Naive thymus-derived CD8-positive, alpha-beta T cell (primary cell): Measurements from ENCODE around the gene UBASH3A. TPM values are rescaled to one million over a fixed set of nuclear protein-coding genes. Genes with fewer than 3 reads are reported as not detected.

ENCODE experiments used
- ATAC-seq, 2 donors: fragments of 150-1000 bp; cut with Tn5 transposase in 1 of 2; sonication (Bioruptor Pico), chemical (Tn5 transposase) in 1 of 2; 1 replicate in 1 of 2; 2 replicates in 1 of 2; pipeline ENCODE4 v1.10.0; 2021; ENCODE audit warnings: mild to moderate bottlenecking in 2 of 2, moderate library complexity in 2 of 2
- POLR2A ChIA-PET: fragments of 350-600 bp; sonication (Branson Sonifier 250); formaldehyde crosslinking; loops from one replicate; lab custom pipeline; 2021; ENCODE audit warnings: antibody characterized with exemption; lab: Charles Lee
- DNase-seq, 10 donors: peaks; one replicate each; pipeline versions ENCODE4 v3.0.0 to v3.0.0-alpha.2; 2020 to 2022
- H3K27ac Mint-ChIP-seq, 10 donors: one replicate each; pipeline ENCODE4 v1.8.0; 2020 to 2022; ENCODE audit warnings: mild to moderate bottlenecking in 10 of 10, mixed read lengths in 10 of 10, moderate library complexity in 4 of 10, inconsistent platforms in 1 of 10
- H3K27me3 Mint-ChIP-seq, 5 donors: one replicate each; pipeline ENCODE4 v1.8.0; 2021 to 2022; ENCODE audit warnings: mixed read lengths in 5 of 5
- H3K36me3 Mint-ChIP-seq, 3 donors: one replicate each; pipeline ENCODE4 v1.8.0; 2020 to 2022; ENCODE audit warnings: mixed read lengths in 3 of 3, mild to moderate bottlenecking in 2 of 3, inconsistent platforms in 1 of 3
- H3K4me1 Mint-ChIP-seq, 4 donors: one replicate each; pipeline ENCODE4 v1.8.0; 2021 to 2022; ENCODE audit warnings: mixed read lengths in 4 of 4
- H3K4me3 Mint-ChIP-seq, 10 donors: one replicate each; pipeline ENCODE4 v1.8.0; 2020 to 2022; ENCODE audit warnings: mild to moderate bottlenecking in 10 of 10, mixed read lengths in 10 of 10, moderate library complexity in 6 of 10, inconsistent platforms in 1 of 10
- H3K9me3 Mint-ChIP-seq, 9 donors: one replicate each; pipeline ENCODE4 v1.8.0; 2020 to 2022; ENCODE audit warnings: mixed read lengths in 9 of 9, mild to moderate bottlenecking in 3 of 9, inconsistent platforms in 1 of 9, moderate library complexity in 1 of 9
- polyA plus RNA-seq, 3 donors: library from polyadenylated mRNA; unstranded; fragments of 300-500 nt; fragmentation: Illumina TruSeq; gene quantifications; one replicate each; pipeline ENCODE4 v1.2.3, GENCODE V29; 2021
- total RNA-seq, 8 experiments: library from RNA in 2 of 8; stranded (reverse) in 2 of 8; gene quantifications; one replicate each; pipeline ENCODE4 v1.2.3 and lab custom pipeline; 2021 to 2026

The UBASH3A gene
- total and polyA plus RNA-seq, 5 experiments from 2014 or later, result 32.8 to 99.6 (median 75.3) TPM

DNA sequence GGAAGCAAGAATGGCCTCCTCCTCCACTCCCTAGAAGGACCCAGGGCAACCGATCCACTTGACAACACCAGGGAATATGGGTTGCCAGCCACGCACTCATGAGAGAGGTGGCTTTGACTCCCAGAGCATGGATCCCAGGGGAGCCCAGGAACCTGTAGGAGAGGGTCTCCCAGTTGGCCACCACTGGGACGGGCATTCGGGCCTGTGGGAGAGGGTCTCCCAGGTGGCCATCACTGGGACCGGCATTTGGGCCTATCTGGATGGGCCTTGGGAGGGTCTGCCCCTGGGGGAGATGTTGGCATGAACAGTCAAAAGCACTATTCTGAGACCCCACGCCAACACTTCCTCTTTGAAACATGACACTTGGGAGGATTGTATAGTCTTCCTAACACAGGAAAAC, 37.9 kb upstream of the UBASH3A start:
- no peaks in the 10 kb centered on the region for H3K9me3 Mint-ChIP-seq
- H3K27ac Mint-ChIP-seq, result peak overlapping the region in 1 of 10 donors; percentile 37
- peaks cover 7 to 28% (median 19%) of the 10 kb centered on the region in 4 donors for H3K4me1 Mint-ChIP-seq
- POLR2A ChIA-PET, result no interaction called here
- DNase-seq, result no peak
- H3K4me3 Mint-ChIP-seq, result no peak overlapping the region
- H3K36me3 Mint-ChIP-seq, result no peaks in the 10 kb centered on the region
- H3K27me3 Mint-ChIP-seq, result peaks cover 0 to 1% (median 0%) of the 10 kb centered on the region in 5 donors
- ATAC-seq, result no peak

DNA sequence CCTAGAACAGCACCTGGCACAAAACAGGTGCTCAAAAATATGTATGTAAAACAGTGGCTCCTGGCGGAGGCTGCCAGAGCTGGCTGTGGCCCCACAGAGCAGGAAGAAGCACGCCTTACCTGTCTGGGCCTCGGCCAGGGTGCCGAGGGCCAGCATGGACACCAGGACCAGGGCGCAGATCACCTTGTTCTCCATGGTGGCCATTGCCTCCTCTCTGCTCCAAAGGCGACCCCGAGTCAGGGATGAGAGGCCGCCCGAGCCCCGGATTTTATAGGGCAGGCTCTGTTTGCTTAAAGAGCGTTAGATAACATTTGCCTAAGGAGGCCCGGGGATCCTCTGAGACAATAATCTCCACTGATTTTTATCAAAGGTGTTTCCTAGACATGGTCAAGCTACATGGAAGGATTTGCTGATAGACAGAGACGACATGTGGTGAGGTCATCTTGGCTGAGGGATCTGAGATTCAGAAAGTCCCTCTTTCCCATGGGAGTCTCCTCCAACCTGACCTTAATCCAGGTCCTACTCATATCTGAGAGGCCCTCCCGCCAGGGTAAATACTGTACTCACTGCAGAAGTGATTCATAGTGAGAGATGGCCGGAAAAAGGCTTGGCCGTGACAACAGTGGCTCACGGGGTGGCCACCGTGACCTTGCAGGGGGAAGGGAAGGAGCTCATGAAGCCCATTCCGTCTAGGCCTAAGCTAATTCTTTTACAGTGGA, 37.3 kb upstream of the UBASH3A start, which contains the start of gene TFF1:
Gene TFF1 (minus strand): TSS at position 244 of the 719 bp plus-strand sequence. CDS start 40 bp downstream, at position 204.
- Mint-ChIP-seq H3K27me3 (peaks cover 0 to 1% (median 0%) of the 10 kb centered on the region in 5 donors), H3K27ac (peak within 1 kb of the TSS in 1 of 10 donors; percentile 38), H3K4me1 (peaks cover 7 to 35% (median 19%) of the 10 kb centered on the region in 4 donors), H3K9me3 (no peaks in the 10 kb centered on the region), H3K36me3 (no peaks in the 10 kb centered on the region), H3K4me3 (no peak within 1 kb of the TSS)
- POLR2A ChIA-PET, result no interaction called here
- no peak for DNase-seq
- no peak for ATAC-seq

DNA sequence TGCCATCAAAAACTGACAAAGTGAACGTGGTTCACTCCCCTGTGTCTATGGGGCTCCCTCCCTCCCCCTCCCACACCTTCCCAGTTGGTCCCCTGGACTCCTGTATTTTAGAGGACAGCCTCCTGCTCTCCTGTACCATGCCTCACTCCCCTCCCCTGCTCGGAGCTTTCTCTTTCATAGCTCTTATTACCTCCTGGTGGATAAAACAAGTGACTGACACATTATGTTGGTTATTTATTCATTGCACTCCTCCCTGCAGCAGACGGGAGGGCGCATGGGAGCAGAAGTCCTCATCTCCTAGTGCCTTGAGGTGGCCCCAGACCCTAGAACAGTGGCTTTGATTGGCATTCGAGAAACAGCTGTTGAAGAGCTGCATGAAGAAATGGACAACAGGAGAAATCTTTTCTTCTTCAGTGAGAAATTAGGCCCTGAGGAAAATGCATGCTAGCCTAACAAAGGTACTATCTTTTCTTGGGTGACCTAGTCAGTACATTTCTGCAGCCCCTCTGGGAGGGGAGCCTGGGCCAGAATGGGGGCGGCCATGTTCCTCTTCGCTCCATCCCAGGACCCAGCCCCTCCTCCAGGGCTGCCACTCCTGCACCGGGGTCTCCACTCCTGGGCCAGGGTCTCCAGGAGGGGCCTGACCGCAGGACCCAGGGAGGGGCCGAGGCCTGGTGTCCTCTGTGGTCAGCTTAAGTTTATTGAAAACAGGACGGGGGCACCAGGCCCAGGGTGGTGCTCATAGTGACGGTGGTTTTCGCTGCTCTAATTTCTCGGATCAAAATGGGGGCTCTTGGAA, 36.1 kb upstream of the UBASH3A start:
- no peaks in the 10 kb centered on the region for H3K27me3 Mint-ChIP-seq
- H3K36me3 Mint-ChIP-seq, result no peaks in the 10 kb centered on the region
- ATAC-seq (no peak), DNase-seq (peak in 1 of 10 donors; percentile 52)
- H3K4me1 Mint-ChIP-seq, result peaks cover 7 to 31% (median 14%) of the 10 kb centered on the region in 4 donors
- H3K27ac Mint-ChIP-seq, result peak overlapping the region in 1 of 10 donors; percentile 38
- POLR2A ChIA-PET, result interaction anchor here (0.6 to 1.0 kb wide), 2 partner anchors 37 to 76 kb away, joined by 3 read pairs; no protein-coding TSS in a partner anchor
- H3K9me3 Mint-ChIP-seq, result no peaks in the 10 kb centered on the region
- no peak overlapping the region for H3K4me3 Mint-ChIP-seq

DNA sequence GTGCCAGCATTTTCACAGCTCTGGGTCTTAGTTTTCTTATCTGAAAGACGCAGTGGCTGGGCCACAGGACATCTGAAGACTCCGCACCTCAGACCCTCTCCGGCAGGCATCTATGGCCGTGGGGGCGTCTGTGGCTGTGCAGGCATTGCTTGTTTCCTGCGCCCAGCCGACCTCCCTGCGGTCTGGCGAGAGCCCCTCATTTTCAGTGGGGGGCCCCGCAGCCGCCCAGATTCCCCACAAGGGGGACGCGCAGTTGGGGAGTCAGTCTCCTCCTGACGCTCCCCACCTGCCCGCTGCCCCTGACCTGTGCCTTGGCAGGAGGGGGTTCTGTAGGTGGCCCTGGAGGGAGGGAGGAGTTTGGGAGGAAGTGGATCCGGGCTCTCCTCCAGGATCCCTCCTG, 33.9 kb upstream of the UBASH3A start:
- ATAC-seq (no peak), DNase-seq (no peak)
- Mint-ChIP-seq H3K27ac (no peak overlapping the region), H3K4me3 (no peak overlapping the region), H3K9me3 (no peaks in the 10 kb centered on the region), H3K4me1 (peaks cover 2 to 29% (median 11%) of the 10 kb centered on the region in 4 donors), H3K27me3 (peaks cover 0 to 2% (median 0%) of the 10 kb centered on the region in 5 donors), H3K36me3 (no peaks in the 10 kb centered on the region)
- POLR2A ChIA-PET, result no interaction called here

DNA sequence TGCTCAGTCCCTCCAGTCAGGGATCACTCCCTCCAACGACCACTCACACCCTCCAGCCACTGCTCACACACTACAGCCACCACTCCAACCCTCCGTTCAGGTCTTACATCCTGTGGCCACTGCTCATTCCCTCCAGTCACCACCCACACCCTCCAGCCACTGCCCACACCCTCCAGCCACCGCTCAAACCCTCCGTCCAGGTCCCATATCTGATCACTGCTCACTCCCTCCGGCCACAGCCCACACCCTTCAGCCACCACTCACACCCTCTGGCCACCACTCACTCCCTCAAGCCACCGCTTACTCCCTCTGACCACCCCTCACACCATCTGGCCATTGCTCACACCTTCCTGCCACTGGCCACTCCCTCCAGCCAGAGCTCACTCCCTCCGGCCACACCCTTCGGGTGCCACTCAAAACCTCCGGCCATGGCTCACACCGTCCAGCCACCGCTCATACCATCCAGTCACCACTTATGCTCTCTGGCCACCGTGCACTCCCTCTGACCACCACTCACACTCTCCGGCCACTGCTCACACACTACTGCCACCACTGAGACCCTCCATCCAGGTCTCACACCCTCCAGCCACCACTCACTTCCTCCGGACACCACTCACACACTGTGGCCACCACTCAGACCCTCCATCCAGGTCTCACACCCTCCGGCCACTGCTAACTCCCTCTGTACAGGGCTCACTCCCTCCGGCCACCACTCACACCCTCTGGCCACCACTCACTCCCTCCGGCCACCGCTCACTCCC, 32.6 kb upstream of the UBASH3A start:
- ATAC-seq (no peak), DNase-seq (no peak)
- H3K36me3 Mint-ChIP-seq, result no peaks in the 10 kb centered on the region
- peak overlapping the region in 4 of 10 donors; percentile 26 to 88 (median 52) for H3K27ac Mint-ChIP-seq
- peaks cover 3 to 35% (median 11%) of the 10 kb centered on the region in 4 donors for H3K4me1 Mint-ChIP-seq
- peaks cover 0 to 4% (median 2%) of the 10 kb centered on the region in 5 donors for H3K27me3 Mint-ChIP-seq
- POLR2A ChIA-PET, result no interaction called here
- no peak overlapping the region for H3K4me3 Mint-ChIP-seq
- H3K9me3 Mint-ChIP-seq, result no peaks in the 10 kb centered on the region

DNA sequence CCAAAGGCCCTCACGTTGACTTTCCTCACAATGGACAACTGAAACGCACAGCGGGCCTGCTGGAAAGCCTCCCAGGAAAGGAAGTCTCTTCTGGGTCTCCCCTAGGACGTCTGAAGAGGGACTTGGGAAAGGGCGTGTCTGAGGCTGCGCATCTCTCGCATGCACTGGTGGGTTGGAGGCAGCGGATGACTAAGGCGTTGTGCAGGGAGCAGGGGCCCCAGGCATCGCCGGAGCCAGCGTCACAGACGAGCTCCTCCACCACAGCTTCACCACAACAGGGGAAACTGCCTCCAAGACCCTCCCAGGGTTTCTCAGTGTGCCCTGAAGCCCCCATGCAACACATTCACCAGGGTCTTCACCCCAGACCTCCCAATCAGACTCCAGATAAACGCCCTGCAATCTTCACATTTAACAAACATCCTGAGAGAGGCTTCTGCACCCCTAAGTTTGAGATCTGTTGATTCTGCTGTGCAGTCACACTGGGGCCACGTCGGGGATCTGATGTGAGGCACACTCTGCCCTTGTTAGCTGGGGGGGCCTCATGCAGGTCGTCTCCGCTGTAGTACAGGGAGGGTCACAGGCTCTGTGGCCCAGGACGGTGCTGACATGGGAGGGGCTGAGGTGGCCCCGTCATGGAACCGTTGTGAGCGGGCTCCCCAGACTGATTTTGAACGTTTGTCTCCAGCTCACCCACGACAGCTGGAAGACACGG, 30.4 kb upstream of the UBASH3A start:
- POLR2A ChIA-PET, result interaction anchor here (1.1 to 1.4 kb wide), 2 partner anchors 12 to 36 kb away, joined by 3 to 4 read pairs; no protein-coding TSS in a partner anchor
- Mint-ChIP-seq H3K4me1 (peaks cover 7 to 35% (median 11%) of the 10 kb centered on the region in 4 donors), H3K4me3 (peak overlapping the region in 1 of 10 donors; percentile 10), H3K36me3 (peaks cover 0 to 3% (median 0%) of the 10 kb centered on the region in 3 donors), H3K27me3 (peaks cover 0 to 4% (median 2%) of the 10 kb centered on the region in 5 donors), H3K27ac (peak overlapping the region in 6 of 10 donors; percentile 16 to 55 (median 24)), H3K9me3 (no peaks in the 10 kb centered on the region)
- DNase-seq, result no peak
- peak in 1 of 2 donors; percentile 39 for ATAC-seq

DNA sequence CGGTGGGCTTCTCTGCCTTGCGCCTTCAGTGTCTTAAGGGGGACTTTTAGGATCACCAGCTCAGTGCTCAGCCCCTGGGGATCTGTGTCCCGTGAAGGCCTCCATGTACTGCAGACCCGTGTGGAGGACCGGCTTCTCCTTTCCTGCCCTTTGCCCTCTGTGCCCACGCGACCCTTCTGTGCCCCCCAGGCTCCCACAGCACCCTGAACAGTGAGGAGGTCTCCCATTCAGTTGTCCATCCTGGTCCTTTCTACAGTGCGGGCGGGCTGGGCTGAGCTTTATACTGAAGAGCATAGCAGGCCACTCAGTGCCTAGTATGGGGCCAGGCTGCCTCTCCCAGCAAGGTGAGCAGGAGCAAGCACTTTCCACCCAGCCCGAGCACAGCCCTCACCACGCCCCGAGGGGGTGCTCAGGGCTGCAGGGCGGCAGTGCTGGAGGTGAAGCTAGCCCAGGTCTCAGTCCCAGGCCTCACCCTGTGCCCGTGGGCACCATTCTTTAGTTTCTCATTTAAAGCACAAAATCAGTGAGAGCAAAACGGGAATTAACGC, 29.7 kb upstream of the UBASH3A start:
- H3K4me1 Mint-ChIP-seq, result peaks cover 7 to 35% (median 11%) of the 10 kb centered on the region in 4 donors
- no peak for DNase-seq
- no peaks in the 10 kb centered on the region for H3K9me3 Mint-ChIP-seq
- POLR2A ChIA-PET, result interaction anchor here (1.1 kb wide), 1 partner anchor 13 kb away, joined by 4 read pairs; no protein-coding TSS in a partner anchor
- H3K27me3 Mint-ChIP-seq, result peaks cover 0 to 4% (median 2%) of the 10 kb centered on the region in 5 donors
- ATAC-seq, result no peak
- H3K36me3 Mint-ChIP-seq, result peaks cover 0 to 3% (median 0%) of the 10 kb centered on the region in 3 donors
- peak overlapping the region in 1 of 10 donors; percentile 51 for H3K27ac Mint-ChIP-seq
- H3K4me3 Mint-ChIP-seq, result peak overlapping the region in 1 of 10 donors; percentile 23

DNA sequence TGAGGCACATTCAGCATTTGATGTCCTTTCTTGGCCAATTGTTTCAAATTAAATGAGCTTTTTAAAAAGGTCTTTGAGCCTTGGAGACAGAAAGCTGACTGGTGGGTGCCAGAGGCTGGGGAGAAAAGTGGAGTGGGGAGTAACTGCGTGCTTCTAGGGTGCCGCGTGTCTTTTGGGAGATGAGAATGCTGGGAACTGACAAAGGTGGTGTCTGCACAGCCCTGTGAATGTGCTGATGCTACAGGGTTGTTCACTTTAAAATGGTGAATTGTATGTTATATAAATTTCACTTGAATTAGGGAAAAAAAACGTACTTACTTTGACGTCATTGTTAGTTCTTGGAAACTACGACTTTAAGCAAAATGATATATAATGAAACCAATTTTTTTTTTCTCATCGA, 29.2 kb upstream of the UBASH3A start:
- DNase-seq (no peak), ATAC-seq (no peak)
- Mint-ChIP-seq H3K36me3 (peaks cover 0 to 3% (median 0%) of the 10 kb centered on the region in 3 donors), H3K9me3 (no peaks in the 10 kb centered on the region), H3K4me1 (peaks cover 7 to 35% (median 11%) of the 10 kb centered on the region in 4 donors), H3K27me3 (peaks cover 0 to 4% (median 2%) of the 10 kb centered on the region in 5 donors), H3K27ac (peak overlapping the region in 3 of 10 donors; percentile 51 to 87 (median 65)), H3K4me3 (peak overlapping the region in 1 of 10 donors; percentile 23)
- POLR2A ChIA-PET, result no interaction called here

DNA sequence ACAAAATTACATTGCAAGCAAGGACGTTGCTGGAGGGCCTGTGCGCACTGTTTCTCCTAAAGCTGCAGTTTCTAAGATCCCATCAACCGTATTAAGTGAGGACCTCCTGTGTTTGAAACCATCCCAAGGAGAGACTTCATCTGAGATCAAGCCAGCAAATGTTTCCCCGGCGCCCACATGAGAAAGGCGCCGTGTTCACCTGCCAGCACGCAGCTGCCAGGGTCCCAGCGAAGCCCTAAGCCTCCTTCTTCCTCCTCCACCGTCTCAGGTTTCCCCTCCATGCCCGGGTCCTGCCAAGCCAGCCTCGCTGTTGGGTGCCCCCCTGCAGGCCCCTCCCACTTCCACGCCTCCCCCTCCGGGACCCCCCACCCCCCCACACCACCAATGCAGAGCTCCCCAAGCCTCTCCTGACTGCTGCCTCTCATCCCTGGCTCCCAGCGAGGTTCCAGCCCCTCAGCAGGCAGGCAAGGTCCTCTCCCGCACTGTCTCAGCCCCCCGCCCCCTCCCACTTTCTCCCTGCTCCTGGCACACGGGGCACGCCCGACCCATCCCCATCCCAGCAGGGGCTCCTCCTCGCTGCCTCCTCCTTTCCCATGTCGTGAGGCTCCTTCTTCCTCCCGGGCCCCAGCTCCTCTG, 28.7 kb upstream of the UBASH3A start:
- Mint-ChIP-seq H3K27ac (peak overlapping the region in 2 of 10 donors; percentile 34 to 59), H3K36me3 (peaks cover 0 to 3% (median 0%) of the 10 kb centered on the region in 3 donors), H3K9me3 (no peaks in the 10 kb centered on the region), H3K4me3 (peak overlapping the region in 1 of 10 donors; percentile 40), H3K27me3 (peaks cover 0 to 4% (median 2%) of the 10 kb centered on the region in 5 donors), H3K4me1 (peaks cover 7 to 35% (median 12%) of the 10 kb centered on the region in 4 donors)
- POLR2A ChIA-PET, result no interaction called here
- ATAC-seq (no peak), DNase-seq (no peak)

DNA sequence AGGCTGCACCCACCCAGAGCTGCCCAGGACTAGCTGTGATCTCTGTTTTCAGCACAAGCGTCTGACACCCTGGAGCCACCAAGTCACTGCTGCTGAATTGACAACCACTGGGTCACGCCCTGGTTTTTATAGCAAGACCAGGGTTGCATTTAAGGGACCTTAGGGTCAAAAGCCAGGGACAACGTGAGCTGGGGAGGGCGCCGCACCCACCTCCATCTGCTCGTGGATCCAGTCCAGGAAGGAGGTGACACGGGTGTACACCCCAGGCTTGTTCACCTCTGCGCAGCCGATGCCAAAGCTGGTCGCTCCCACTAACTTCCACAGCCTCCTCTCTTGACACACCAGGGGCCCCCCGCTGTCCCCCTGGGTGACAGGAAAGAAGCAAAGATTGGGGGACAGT, 28.2 kb upstream of the UBASH3A start:
- DNase-seq (no peak), ATAC-seq (no peak)
- peak overlapping the region in 1 of 10 donors; percentile 40 for H3K4me3 Mint-ChIP-seq
- H3K4me1 Mint-ChIP-seq, result peaks cover 7 to 35% (median 13%) of the 10 kb centered on the region in 4 donors
- peaks cover 0 to 4% (median 2%) of the 10 kb centered on the region in 5 donors for H3K27me3 Mint-ChIP-seq
- POLR2A ChIA-PET, result no interaction called here
- peak overlapping the region in 2 of 10 donors; percentile 34 to 59 for H3K27ac Mint-ChIP-seq
- H3K9me3 Mint-ChIP-seq, result peaks cover 0 to under 1% (median 0%) of the 10 kb centered on the region in 9 donors
- H3K36me3 Mint-ChIP-seq, result peaks cover 0 to 3% (median 0%) of the 10 kb centered on the region in 3 donors

DNA sequence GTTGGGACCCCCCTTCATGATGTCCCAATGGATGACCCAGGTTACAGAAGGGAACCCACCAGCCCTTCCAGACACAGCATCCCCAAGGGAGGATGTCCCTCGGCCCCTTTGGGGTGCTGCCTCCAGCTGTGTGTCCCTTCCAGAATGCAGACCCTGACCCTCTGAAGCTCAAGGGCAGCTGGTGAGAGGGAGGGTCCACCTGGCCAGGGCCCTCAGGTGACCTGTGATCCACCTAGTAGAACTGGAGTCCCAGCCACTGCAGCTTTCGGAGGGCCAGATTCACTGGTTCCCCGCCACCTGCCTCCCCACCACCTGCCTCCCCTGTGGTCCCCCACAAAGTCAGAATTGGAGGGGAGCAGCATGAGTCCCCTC, 27.8 kb upstream of the UBASH3A start:
- H3K4me1 Mint-ChIP-seq, result peaks cover 7 to 32% (median 13%) of the 10 kb centered on the region in 4 donors
- no peak overlapping the region for H3K4me3 Mint-ChIP-seq
- DNase-seq (no peak), ATAC-seq (no peak)
- H3K27ac Mint-ChIP-seq, result no peak overlapping the region
- H3K27me3 Mint-ChIP-seq, result peaks cover 0 to 4% (median 2%) of the 10 kb centered on the region in 5 donors
- peaks cover 0 to 3% (median 0%) of the 10 kb centered on the region in 3 donors for H3K36me3 Mint-ChIP-seq
- POLR2A ChIA-PET, result no interaction called here
- peaks cover 0 to 2% (median 0%) of the 10 kb centered on the region in 9 donors for H3K9me3 Mint-ChIP-seq
